ENCODE measurements around the gene HKDC1. TPM values are rescaled to one million over a fixed set of nuclear protein-coding genes. Genes with fewer than 3 reads are reported as not detected.
"Not testable (repeated sequence)": the region's sequence is repeated elsewhere in the genome, so short reads cannot be mapped to it uniquely, and the experiment has no call there.

The HKDC1 gene
- total RNA-seq, 5 donors from 2014 or later (not counting 1 experiment from before 2014, with no cell fraction given) = 2.3 to 6.5 (median 5.2) TPM

DNA sequence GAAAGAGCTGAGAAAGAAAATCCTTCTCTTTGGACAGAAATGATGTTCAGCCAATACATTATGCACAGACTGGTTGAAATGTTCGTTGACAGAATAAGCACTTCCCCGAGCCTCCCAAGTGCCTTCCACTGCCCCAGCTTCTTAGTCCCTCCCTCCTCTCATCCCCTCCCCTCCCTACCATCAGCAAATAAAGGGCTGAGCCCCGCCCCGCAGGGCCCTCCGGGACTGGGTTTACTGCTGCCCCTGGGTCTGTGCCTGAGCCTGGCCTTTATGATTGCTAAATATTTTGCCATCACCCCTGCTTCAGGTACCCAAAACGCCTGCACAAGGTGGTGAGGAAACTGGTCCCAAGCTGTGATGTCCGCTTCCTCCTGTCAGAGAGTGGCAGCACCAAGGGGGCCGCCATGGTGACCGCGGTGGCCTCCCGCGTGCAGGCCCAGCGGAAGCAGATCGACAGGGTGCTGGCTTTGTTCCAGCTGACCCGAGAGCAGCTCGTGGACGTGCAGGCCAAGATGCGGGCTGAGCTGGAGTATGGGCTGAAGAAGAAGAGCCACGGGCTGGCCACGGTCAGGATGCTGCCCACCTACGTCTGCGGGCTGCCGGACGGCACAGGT, 28.1 kb downstream of the HKDC1 start:
- ChIA-PET POLR2A (no interaction called here), CTCF (interaction anchor here in 1 of 2 donors (0.6 kb wide), 1 partner anchor 260 kb away, joined by 4 read pairs; no protein-coding TSS in a partner anchor)
- no peak overlapping the region for H3K27ac ChIP-seq (ENCODE audit: low read length)
- no peak overlapping the region for H3K4me3 ChIP-seq (ENCODE audit: control insufficient read depth in 1 of 2, extremely low read depth in 1 of 2, low read length in 1 of 2)
- Mint-ChIP-seq H3K9me3 (no peaks in the 10 kb centered on the region), H3K27me3 (no peaks in the 10 kb centered on the region), H3K4me1 (no peaks in the 10 kb centered on the region), H3K4me3 (no peak overlapping the region), H3K27ac (no peak overlapping the region), H3K36me3 (peaks cover 8% of the 10 kb centered on the region)
- H3K36me3 ChIP-seq (ENCODE audit: control insufficient read depth in 2 of 2, extremely low read depth in 1 of 2, insufficient read depth in 1 of 2, low read length in 1 of 2) = peaks cover 5 to 6% of the 10 kb centered on the region in 2 donors
- DNase-seq (no peak), ATAC-seq (replicated peaks in 1 of 4) (no peak)
- H3K9me3 ChIP-seq = no peaks in the 10 kb centered on the region
- WGBS (ENCODE audit: insufficient coverage) = 89% methylated on average over 17 of the region's 24 CpGs
- no peaks in the 10 kb centered on the region for H3K27me3 ChIP-seq (replicated peaks in 1 of 2; ENCODE audit: control insufficient read depth in 2 of 2, extremely low read depth in 1 of 2, insufficient read depth in 2 of 2, low read length in 1 of 2)
- H3K4me1 ChIP-seq (ENCODE audit: control insufficient read depth in 1 of 2, extremely low read depth in 1 of 2, insufficient read depth in 2 of 2, low read length in 2 of 2) = no peaks in the 10 kb centered on the region

DNA sequence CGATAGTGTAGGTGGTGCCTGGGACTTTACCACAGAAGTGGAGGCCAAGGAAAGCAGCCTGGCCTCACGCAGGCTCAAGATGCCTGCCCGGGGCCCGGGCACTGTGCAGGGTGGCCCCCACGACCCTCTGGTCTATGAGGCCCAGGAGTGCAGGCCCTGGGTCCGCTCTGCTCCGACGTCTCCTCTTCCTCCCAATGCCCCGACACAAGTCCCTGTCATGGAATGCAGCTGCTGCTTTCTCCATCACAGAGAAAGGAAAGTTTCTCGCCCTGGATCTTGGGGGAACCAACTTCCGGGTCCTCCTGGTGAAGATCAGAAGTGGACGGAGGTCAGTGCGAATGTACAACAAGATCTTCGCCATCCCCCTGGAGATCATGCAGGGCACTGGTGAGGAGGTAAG, 29.9 kb downstream of the HKDC1 start:
- Mint-ChIP-seq H3K4me1 (no peaks in the 10 kb centered on the region), H3K27me3 (no peaks in the 10 kb centered on the region), H3K36me3 (peaks cover 11% of the 10 kb centered on the region), H3K4me3 (no peak overlapping the region), H3K27ac (no peak overlapping the region), H3K9me3 (no peaks in the 10 kb centered on the region)
- ChIA-PET POLR2A (no interaction called here), CTCF (no interaction called here)
- Histone ChIP-seq H3K27ac (ENCODE audit: low read length) (no peak overlapping the region), H3K4me3 (ENCODE audit: control insufficient read depth in 1 of 2, extremely low read depth in 1 of 2, low read length in 1 of 2) (no peak overlapping the region), H3K27me3 (replicated peaks in 1 of 2; ENCODE audit: control insufficient read depth in 2 of 2, extremely low read depth in 1 of 2, insufficient read depth in 2 of 2, low read length in 1 of 2) (no peaks in the 10 kb centered on the region), H3K4me1 (ENCODE audit: control insufficient read depth in 1 of 2, extremely low read depth in 1 of 2, insufficient read depth in 2 of 2, low read length in 2 of 2) (no peaks in the 10 kb centered on the region), H3K9me3 (no peaks in the 10 kb centered on the region), H3K36me3 (ENCODE audit: control insufficient read depth in 2 of 2, extremely low read depth in 1 of 2, insufficient read depth in 1 of 2, low read length in 1 of 2) (peaks cover 3 to 6% of the 10 kb centered on the region in 2 donors)
- 92% methylated on average over 10 of the region's 14 CpGs for WGBS (ENCODE audit: insufficient coverage)
- ATAC-seq (replicated peaks in 1 of 4) (no peak), DNase-seq (no peak)

DNA sequence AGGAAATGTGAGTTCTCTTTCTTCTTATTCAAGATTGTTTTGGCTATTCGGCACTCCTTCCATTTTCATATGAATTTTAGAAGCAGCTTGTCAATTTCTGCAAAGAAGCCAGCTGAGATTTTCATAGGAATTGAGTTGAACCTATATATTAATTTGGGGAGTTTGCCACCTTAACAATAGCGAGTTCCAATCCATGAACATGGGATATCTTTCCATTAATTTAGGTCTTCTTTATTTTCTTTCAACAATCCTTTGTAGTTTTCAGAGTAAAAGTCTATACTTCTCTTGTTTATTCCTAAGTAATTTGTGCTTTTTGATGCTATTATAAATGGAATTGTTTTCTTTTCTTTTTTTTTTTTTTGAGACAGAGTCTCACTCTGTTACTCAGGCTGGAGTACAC, 31.3 kb downstream of the HKDC1 start:
- H3K4me1 ChIP-seq (ENCODE audit: control insufficient read depth in 1 of 2, extremely low read depth in 1 of 2, insufficient read depth in 2 of 2, low read length in 2 of 2); H3K36me3 ChIP-seq (ENCODE audit: control insufficient read depth in 2 of 2, extremely low read depth in 1 of 2, insufficient read depth in 1 of 2, low read length in 1 of 2); H3K4me3 Mint-ChIP-seq; CTCF ChIA-PET; H3K4me3 ChIP-seq (ENCODE audit: control insufficient read depth in 1 of 2, extremely low read depth in 1 of 2, low read length in 1 of 2); POLR2A ChIA-PET; DNase-seq; ATAC-seq (replicated peaks in 1 of 4); H3K27ac Mint-ChIP-seq; H3K4me1 Mint-ChIP-seq; H3K27ac ChIP-seq (ENCODE audit: low read length); H3K27me3 ChIP-seq (replicated peaks in 1 of 2; ENCODE audit: control insufficient read depth in 2 of 2, extremely low read depth in 1 of 2, insufficient read depth in 2 of 2, low read length in 1 of 2); H3K27me3 Mint-ChIP-seq; H3K9me3 ChIP-seq; H3K9me3 Mint-ChIP-seq: not testable (repeated sequence)
- peaks cover 11% of the 10 kb centered on the region for H3K36me3 Mint-ChIP-seq
- no CpG with 5 or more reads among the region's 2 CpGs for WGBS (ENCODE audit: insufficient coverage)

DNA sequence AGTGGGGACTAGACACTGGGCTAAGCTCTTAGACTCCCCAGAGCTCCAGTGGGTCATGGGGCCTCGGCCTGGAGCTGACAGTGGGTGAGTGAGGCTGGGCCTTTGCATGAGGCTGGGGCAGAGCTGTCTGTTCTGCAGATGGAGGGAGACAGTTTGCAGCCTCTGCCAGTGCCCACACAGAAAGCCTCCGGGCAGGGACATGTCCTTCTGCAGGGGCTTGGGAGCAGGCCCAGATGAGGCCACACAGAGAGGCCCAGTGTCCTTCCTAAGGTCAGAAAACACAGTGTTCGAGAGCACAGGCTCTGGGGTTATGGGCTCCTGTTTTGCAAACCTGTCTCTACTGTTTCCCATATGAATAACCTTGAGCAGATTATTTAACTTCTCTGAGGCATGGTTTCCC, 33.0 kb downstream of the HKDC1 start:
- H3K9me3 Mint-ChIP-seq = no peaks in the 10 kb centered on the region
- H3K27me3 ChIP-seq (replicated peaks in 1 of 2; ENCODE audit: control insufficient read depth in 2 of 2, extremely low read depth in 1 of 2, insufficient read depth in 2 of 2, low read length in 1 of 2) = no peaks in the 10 kb centered on the region
- no peaks in the 10 kb centered on the region for H3K4me1 ChIP-seq (ENCODE audit: control insufficient read depth in 1 of 2, extremely low read depth in 1 of 2, insufficient read depth in 2 of 2, low read length in 2 of 2)
- H3K4me3 Mint-ChIP-seq = no peak overlapping the region
- ATAC-seq (replicated peaks in 1 of 4) (no peak), DNase-seq (no peak)
- ChIA-PET POLR2A (interaction anchor here in 1 of 2 donors (0.6 kb wide), 1 partner anchor 127 kb away, joined by 3 read pairs; no protein-coding TSS in a partner anchor), CTCF (no interaction called here)
- no peaks in the 10 kb centered on the region for H3K4me1 Mint-ChIP-seq
- no peak overlapping the region for H3K4me3 ChIP-seq (ENCODE audit: control insufficient read depth in 1 of 2, extremely low read depth in 1 of 2, low read length in 1 of 2)
- 91% methylated on average over 1 of the region's 3 CpGs for WGBS (ENCODE audit: insufficient coverage)
- no peaks in the 10 kb centered on the region for H3K9me3 ChIP-seq
- H3K36me3 Mint-ChIP-seq = peaks cover 20% of the 10 kb centered on the region
- H3K27ac ChIP-seq (ENCODE audit: low read length) = no peak overlapping the region
- no peak overlapping the region for H3K27ac Mint-ChIP-seq
- peaks cover 0 to 5% of the 10 kb centered on the region in 2 donors for H3K36me3 ChIP-seq (ENCODE audit: control insufficient read depth in 2 of 2, extremely low read depth in 1 of 2, insufficient read depth in 1 of 2, low read length in 1 of 2)
- H3K27me3 Mint-ChIP-seq = no peaks in the 10 kb centered on the region

DNA sequence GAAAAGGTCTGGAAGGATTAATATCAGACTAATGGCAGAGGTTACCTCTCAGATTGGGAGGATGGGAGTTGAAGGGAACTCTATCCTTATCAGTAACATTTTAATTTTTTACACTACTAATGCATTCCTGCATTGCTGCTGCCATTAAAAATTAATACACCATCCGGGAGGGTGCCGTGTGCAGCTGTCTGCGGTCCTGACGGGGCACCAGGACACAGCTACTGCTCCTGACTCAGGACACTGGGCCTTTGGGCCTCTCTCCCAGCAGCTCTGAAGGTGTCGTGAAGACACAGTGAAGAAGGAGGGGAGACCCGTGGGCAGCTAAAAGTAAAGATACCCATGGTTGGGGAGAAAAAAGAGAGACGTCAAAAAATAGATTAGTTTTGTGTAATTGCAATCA, 34.7 kb downstream of the HKDC1 start:
- Histone ChIP-seq H3K4me1 (ENCODE audit: control insufficient read depth in 1 of 2, extremely low read depth in 1 of 2, insufficient read depth in 2 of 2, low read length in 2 of 2) (no peaks in the 10 kb centered on the region), H3K27ac (ENCODE audit: low read length) (no peak overlapping the region), H3K9me3 (no peaks in the 10 kb centered on the region), H3K27me3 (replicated peaks in 1 of 2; ENCODE audit: control insufficient read depth in 2 of 2, extremely low read depth in 1 of 2, insufficient read depth in 2 of 2, low read length in 1 of 2) (no peaks in the 10 kb centered on the region), H3K36me3 (ENCODE audit: control insufficient read depth in 2 of 2, extremely low read depth in 1 of 2, insufficient read depth in 1 of 2, low read length in 1 of 2) (peaks cover 0 to 5% of the 10 kb centered on the region in 2 donors), H3K4me3 (ENCODE audit: control insufficient read depth in 1 of 2, extremely low read depth in 1 of 2, low read length in 1 of 2) (no peak overlapping the region)
- H3K4me3 Mint-ChIP-seq = no peak overlapping the region
- no peaks in the 10 kb centered on the region for H3K9me3 Mint-ChIP-seq
- no peak for DNase-seq
- 78% methylated on average over 3 of the region's 7 CpGs for WGBS (ENCODE audit: insufficient coverage)
- ChIA-PET CTCF (interaction anchor here in 1 of 2 donors (0.5 kb wide), 1 partner anchor 471 kb away, joined by 3 read pairs; no protein-coding TSS in a partner anchor), POLR2A (no interaction called here)
- peaks cover 25% of the 10 kb centered on the region for H3K36me3 Mint-ChIP-seq
- no peak for ATAC-seq (replicated peaks in 1 of 4)
- no peaks in the 10 kb centered on the region for H3K4me1 Mint-ChIP-seq
- H3K27me3 Mint-ChIP-seq = no peaks in the 10 kb centered on the region
- no peak overlapping the region for H3K27ac Mint-ChIP-seq

DNA sequence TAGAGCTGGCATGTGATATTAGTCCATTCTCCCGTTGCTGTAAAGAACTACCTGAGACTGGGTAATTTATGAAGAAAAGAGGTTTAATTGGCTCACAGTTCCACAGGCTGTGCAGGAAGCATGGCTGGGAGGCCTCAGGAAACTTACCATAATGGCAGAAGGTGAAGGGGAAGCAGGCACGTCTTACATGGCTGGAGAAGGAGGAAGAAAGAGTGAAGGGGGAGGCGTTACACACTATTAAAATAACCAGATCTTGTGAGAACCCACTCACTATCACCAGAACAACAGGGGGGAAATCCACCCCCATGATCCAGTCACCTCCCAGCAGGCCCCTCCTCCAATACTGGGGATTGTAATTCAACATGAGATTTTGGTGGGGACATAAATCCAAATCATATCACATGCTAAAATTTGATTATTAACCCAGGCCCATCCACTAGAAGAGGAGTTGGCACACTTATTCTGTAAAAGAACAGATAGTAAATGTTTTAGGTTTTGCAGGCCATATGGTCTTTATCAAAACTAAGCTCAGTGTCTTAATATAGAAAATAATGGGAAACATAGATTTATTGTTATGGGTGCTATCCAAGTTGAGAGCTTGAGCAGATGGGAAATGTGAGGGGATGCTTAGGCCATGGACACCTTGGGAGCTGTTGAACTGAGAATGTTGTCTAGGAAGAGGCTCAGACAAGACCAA, 39.6 kb downstream of the HKDC1 start:
- POLR2A ChIA-PET = no interaction called here

More for the DNA sequence above, 39.6 kb downstream of the HKDC1 start:
- Mint-ChIP-seq H3K27me3 (no peaks in the 10 kb centered on the region), H3K4me3 (no peak overlapping the region), H3K4me1 (peaks cover 0 to 7% (median 3%) of the 10 kb centered on the region in 3 donors), H3K27ac (no peak overlapping the region), H3K36me3 (peaks cover 14% of the 10 kb centered on the region), H3K9me3 (no peaks in the 10 kb centered on the region)
- Histone ChIP-seq H3K9me3 (no peaks in the 10 kb centered on the region), H3K27ac (ENCODE audit: low read length) (no peak overlapping the region), H3K4me1 (ENCODE audit: control insufficient read depth in 1 of 2, extremely low read depth in 1 of 2, insufficient read depth in 2 of 2, low read length in 2 of 2) (no peaks in the 10 kb centered on the region), H3K4me3 (ENCODE audit: control insufficient read depth in 1 of 2, extremely low read depth in 1 of 2, low read length in 1 of 2) (no peak overlapping the region), H3K27me3 (replicated peaks in 1 of 2; ENCODE audit: control insufficient read depth in 2 of 2, extremely low read depth in 1 of 2, insufficient read depth in 2 of 2, low read length in 1 of 2) (no peaks in the 10 kb centered on the region), H3K36me3 (ENCODE audit: control insufficient read depth in 2 of 2, extremely low read depth in 1 of 2, insufficient read depth in 1 of 2, low read length in 1 of 2) (peaks cover 3 to 4% of the 10 kb centered on the region in 2 donors)
- DNase-seq (no peak), ATAC-seq (replicated peaks in 1 of 4) (no peak)
- CTCF ChIA-PET = no interaction called here
- 90% methylated on average over 1 of the region's 3 CpGs for WGBS (ENCODE audit: insufficient coverage)

All from T-cell (primary cell).